ENCODE data around the gene HPD.

DNA sequence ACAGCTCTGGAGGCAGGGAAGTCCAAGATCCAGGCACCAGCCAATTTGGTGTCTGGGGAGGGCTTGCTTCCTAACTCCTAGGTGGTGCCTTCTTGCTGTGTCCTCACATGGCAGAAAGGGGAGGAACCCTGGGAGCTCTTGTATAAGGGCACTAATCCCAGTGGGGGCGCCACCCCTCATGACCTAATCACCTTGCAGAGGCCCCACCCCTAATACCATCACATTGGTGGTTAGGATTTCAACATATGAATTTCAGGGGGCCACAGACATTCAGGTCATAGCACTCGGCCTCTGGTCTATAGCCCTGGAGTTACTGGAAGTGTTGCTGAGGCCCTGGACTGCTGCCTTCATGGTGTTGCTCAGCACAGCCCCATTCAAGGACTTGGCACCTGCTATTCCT, 44.5 kb upstream of the HPD start:
- TF ChIP-seq, protein P1, sequence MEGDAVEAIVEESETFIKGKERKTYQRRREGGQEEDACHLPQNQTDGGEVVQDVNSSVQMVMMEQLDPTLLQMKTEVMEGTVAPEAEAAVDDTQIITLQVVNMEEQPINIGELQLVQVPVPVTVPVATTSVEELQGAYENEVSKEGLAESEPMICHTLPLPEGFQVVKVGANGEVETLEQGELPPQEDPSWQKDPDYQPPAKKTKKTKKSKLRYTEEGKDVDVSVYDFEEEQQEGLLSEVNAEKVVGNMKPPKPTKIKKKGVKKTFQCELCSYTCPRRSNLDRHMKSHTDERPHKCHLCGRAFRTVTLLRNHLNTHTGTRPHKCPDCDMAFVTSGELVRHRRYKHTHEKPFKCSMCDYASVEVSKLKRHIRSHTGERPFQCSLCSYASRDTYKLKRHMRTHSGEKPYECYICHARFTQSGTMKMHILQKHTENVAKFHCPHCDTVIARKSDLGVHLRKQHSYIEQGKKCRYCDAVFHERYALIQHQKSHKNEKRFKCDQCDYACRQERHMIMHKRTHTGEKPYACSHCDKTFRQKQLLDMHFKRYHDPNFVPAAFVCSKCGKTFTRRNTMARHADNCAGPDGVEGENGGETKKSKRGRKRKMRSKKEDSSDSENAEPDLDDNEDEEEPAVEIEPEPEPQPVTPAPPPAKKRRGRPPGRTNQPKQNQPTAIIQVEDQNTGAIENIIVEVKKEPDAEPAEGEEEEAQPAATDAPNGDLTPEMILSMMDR (IDR thresholded peaks at IDR 0.05), result no peak
- TF ChIP-seq EP300 (IDR thresholded peaks at IDR 0.05), result no peak
